H54 (cell line): Measurements from ENCODE around the gene DCST2.

Experiments used
- DNase-seq: peaks from one replicate; pipeline ENCODE4 v3.0.0; 2011; ENCODE audit warnings: low spot score, mixed read lengths; ENCODE audit not compliant: insufficient read length
- FAIRE-seq: peaks from 3 replicates; lab custom pipeline; 2011; peaks lifted over from hg19 to GRCh38; lab: Jason Lieb, UNC
- POLR2A ChIP-seq: IDR thresholded peaks from 2 replicates; pipeline ENCODE4 v1.6.1; 2011; ENCODE audit warnings: low read depth, mild to moderate bottlenecking, low read length

The DCST2 gene

DNA sequence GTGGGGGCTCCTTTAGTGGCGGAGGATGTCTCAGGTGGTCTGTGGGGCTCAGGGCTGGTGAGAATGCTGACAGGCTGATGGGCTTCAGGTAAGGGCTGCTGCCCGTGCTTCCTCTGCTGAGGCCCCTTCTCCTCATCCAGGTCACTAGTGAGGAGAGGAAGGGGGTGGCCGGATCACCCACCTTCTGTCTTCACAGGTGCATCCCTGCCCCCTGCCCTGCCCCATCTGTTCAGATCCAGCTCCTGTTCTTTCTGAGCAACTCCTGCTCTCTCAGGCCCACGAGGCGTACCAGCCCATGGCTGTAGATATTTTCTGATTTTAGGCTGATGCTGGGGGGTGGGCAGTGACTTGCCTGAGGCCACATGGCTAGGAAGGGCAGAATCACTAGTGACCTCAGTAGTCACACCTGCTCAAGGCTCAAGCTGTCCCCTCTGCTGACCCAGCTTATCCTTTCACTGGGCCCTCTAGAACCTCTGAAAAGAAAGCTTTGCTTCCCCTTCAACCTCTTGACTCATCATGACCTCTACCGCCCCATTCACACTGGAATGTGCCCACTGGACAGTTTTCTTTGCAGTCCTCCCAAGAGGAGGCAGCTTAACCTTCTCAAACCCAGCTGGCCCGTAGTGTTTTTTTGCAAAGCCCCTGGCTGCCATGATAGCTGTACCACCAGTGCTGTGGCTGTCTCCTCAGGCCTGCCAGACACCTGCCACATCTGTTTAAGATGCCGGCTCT lies 14.8 kb downstream of the DCST2 start:
- no peak for DNase-seq
- no peak for TF ChIP-seq POLR2A
- no peak for FAIRE-seq

DNA sequence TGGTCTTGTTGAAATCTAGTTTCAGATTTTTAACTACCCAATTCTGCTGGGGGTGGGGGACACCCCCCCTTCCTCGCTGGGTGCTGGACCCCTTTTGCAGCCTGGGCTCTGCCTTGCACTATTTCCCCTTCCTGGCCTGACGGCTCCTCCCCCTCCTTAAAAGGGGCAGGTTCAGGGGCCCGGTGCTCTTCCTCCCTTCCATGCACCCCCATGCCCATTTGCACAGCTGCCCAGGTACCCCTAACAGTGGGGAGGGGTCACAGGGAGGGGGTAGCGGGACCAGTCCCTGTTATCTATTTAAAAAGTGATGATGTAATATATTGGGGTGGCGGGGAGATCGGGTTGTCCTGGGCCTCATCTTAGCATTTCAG lies 15.7 kb downstream of the DCST2 start:
- DNase-seq = no peak
- TF ChIP-seq POLR2A = no peak
- no peak for FAIRE-seq

DNA sequence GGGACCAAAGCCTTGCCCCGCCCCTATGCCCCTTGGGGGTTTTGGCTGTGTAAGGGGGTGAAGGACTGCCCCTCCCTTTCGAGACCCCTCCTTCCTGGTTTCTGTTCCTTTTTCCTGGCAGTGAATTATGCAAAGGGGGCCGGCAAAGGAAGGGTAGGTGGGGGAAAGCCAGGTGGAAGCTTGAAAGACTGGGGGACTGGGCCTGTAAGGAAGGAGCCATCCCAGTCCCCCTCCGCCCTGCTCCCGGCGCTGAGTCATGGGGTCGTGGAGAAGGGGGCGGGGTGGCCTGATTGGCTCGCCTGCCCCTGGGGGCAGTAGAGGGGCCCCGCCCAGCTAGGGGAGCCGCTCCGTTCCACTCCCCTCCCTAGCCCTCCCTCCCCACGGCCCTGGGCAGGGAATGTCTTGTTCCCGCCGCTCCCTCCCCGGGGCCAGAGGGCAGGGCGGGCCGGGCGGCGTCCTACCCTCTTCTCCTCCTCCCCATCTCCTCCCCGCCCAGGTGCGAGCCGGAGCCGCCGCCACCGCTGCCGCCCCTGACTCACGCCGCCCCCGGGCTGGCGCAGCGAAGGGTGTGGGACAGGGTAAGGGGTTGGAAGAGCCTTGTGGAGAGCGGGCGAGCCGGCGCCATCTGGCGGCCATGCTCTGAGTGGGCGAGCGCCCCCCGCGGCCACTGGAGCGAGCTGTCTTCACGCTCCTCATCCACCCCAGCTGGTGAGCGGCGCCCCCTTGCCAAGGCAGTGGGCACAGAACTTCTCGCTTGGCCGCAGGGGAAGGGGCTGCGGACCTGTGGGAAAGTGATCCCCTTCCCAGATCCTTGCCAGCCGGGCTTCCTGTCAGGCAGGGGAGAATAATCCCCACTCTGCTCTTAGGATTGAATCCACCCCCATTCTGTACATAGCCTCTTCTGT lies 16.3 kb downstream of the DCST2 start:
- FAIRE-seq (no peak), DNase-seq (peak; percentile 90)
- no peak for TF ChIP-seq POLR2A

DNA sequence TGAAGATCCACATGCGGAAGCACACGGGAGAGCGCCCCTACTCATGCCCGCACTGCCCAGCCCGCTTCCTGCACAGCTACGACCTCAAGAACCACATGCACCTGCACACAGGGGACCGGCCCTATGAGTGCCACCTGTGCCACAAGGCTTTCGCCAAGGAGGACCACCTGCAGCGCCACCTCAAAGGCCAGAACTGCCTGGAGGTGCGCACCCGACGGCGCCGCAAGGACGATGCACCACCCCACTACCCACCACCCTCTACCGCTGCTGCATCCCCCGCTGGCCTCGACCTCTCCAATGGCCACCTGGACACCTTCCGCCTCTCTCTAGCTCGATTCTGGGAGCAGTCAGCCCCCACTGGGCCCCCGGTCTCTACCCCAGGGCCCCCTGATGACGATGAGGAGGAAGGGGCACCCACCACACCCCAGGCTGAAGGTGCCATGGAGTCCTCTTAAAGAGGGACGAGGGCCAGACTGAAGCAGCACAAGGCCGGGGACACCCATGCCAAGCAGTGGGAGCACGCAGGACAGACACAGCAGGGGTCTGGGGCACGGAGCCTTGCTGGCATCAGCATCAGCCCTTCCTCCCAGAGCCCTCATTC lies 17.2 kb downstream of the DCST2 start:
- DNase-seq (no peak), FAIRE-seq (no peak)
- TF ChIP-seq POLR2A = no peak

DNA sequence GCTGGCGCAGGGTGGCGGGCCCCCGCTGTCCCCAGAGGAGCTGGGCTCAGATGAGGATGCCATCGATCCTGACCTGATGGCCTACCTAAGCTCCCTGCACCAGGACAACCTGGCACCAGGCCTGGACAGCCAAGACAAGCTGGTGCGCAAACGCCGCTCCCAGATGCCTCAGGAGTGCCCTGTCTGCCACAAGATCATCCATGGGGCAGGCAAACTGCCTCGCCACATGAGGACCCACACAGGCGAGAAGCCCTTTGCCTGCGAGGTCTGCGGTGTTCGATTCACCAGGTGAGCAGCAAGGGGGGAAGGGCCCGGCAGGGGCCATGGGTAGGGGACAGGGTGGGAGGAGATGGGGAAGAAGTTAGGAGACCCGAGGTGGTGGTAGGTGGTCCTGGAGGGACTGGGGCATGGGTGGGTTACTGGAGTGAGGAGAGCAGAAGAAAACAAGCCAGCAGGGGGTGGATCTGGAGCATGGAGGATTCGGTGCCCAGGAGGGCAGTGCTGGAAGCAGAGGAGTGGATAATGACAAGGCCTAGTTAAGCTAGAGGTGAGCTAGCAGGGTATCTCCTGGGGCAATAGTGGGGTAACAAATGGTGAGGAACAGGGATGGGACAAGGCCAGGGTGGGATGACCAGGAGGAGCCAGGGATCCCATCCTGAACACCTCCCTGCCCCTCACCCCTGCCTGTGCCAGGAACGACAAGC lies 17.9 kb downstream of the DCST2 start:
- FAIRE-seq = no peak

DNA sequence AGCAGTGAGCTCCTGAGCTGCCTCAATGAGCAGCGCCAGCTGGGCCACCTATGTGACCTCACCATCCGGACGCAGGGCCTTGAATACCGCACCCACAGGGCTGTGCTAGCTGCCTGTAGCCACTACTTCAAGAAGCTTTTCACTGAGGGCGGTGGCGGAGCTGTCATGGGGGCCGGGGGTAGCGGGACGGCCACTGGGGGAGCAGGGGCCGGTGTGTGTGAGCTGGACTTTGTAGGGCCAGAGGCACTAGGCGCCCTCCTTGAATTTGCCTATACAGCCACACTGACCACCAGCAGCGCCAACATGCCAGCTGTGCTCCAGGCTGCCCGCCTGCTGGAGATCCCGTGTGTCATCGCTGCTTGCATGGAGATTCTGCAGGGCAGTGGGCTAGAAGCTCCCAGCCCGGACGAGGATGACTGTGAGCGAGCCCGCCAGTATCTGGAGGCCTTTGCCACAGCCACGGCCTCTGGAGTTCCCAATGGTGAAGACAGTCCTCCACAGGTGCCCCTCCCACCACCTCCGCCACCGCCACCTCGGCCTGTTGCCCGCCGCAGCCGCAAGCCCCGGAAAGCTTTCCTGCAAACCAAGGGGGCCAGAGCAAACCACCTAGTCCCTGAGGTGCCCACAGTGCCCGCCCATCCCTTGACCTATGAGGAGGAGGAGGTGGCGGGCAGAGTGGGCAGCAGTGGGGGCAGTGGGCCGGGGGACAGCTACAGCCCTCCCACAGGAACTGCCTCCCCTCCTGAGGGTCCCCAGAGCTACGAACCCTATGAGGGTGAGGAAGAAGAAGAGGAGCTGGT lies 18.7 kb downstream of the DCST2 start:
- TF ChIP-seq POLR2A = no peak
- DNase-seq (no peak), FAIRE-seq (no peak)

More for the DNA sequence above, 17.9 kb downstream of the DCST2 start:
- no peak for DNase-seq
- no peak for TF ChIP-seq POLR2A

DNA sequence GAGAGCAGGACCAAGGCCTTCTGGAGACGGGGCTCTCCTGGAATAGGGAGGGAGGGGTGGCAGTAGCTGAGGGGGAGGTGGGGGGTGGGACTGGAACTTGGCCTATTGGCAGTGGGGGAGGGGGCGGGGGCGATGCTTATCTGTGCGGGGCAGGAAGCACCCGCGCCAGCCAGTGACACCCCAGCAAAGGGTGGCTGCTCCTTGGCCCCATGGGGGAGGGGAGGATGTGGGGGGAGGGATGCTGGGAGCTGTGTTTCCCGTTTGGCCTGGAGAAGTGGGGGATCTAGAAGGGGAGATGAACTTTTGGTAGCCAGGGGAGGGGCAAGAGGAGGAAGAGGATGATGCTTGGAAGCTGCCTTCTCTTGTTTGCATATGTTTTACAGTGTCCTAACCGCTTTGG lies 19.9 kb downstream of the DCST2 start:
- no peak for FAIRE-seq
- TF ChIP-seq POLR2A = no peak
- no peak for DNase-seq

DNA sequence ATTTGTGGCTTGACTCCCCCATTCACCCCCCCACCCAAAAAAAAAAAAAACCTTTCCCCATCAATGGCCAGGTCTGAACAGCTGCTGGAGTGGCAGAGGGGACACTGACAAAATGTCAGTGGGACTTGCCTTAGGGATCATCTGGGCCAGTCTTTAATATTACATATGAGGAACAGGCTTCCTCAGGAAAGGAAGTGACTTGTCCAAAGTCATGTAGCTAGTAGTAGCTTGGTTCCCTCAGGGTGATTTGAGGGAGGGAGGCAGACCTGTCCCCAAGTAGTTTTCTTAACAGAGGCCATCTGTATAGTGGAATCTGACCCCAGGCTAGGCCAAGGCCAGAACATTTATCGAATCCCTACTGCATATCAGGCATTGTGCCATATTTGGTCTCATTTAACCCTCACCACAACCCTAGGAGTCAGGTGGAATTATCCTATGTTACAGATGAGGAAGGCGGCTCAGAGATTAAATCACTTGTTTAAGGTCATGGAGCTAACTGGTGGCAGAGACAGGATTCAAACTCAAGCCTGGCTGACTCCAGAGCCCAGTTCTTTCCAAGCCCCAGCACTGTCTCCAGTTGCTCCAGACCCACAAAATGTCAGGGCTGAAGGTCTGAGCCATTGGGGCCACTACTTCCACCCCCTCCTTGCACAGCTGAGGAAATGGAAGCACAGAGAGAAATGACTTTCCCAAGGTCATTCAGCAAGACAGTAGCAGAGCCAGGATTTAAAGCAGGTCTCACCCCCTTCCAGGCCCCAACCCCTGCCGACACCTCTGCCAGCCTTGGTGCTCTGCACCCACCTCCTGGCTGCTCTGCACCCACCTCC lies 20.6 kb downstream of the DCST2 start:
- no peak for TF ChIP-seq POLR2A
- no peak for DNase-seq
- no peak for FAIRE-seq

DNA sequence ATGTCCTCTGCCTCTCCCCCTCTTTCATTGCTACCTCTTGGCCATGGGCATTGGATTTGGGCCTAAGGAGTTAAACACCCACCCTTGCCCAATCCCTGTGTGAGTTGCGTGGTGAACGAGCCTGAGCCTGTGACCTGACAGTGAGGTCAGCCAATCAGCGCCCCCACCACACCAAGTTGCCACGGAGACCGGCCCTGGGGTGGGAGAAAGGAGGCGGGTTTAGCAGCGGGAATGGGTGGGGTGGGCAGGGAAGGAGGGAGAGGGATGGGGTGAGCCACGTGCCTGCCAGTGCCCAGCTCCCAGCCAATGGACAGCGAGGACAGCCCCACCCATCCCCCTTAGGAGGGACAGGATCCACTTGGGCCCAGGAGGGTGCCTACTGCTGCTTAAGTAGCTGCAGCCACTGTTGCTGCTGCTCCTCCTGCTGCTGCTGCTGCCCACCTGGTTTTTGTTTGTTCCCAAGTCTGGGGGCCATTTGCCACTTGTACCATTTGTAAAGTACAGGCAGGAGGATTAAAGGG lies 21.5 kb downstream of the DCST2 start:
- DNase-seq = peak; percentile 83
- peak; percentile 79 for FAIRE-seq

DNA sequence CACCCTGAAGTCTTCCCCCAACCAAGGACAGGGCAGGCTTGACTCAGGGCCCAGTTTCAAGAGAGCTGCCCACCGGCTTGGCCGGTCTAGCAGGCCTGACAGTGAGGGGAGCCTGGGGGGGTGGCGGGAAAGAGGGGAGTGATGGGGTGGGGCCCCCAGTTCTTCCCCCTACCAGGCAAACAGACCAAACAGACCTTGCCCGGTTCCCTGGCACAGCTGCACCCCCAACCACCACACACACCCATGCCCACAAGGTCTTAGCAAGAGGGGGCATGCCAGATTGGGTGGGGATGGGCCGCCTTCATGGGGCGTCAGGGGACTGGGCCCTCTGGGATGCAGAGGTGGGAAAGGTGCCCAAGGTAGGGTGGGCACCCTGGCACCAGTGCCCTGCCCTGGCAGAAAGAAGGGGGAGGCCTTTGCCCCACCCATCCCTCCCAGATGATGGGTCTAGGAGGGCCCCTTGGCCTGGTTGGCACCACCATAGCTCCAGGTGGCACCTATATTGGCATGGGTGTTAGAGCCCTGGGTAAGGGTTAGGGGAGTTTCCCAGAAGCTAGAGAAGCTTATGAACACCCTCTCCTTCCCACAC lies 22.1 kb downstream of the DCST2 start:
- FAIRE-seq = no peak
- TF ChIP-seq POLR2A = no peak
- DNase-seq = no peak

More for the DNA sequence above, 21.5 kb downstream of the DCST2 start:
- no peak for TF ChIP-seq POLR2A

DNA sequence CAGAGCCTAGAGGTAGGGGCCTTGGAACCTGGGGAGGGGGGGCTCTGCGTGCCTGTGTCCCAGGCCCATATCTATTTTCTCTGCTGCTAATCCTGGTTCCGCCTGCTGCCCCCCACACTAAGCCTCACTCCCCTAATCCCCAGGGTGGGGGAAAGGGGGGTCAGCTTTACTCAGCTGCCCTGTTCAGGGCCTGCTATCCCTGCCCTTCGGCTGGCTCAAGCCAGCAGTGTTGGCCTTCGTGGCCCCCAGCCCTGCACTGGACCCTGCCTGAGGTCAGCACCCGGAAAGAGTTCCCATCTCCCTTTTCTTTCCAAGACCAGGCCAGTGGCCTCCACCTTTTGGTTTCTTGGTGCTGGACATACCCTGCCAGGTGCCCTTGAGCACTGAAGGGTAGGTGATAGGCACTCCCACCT lies 22.6 kb downstream of the DCST2 start:
- no peak for FAIRE-seq

DNA sequence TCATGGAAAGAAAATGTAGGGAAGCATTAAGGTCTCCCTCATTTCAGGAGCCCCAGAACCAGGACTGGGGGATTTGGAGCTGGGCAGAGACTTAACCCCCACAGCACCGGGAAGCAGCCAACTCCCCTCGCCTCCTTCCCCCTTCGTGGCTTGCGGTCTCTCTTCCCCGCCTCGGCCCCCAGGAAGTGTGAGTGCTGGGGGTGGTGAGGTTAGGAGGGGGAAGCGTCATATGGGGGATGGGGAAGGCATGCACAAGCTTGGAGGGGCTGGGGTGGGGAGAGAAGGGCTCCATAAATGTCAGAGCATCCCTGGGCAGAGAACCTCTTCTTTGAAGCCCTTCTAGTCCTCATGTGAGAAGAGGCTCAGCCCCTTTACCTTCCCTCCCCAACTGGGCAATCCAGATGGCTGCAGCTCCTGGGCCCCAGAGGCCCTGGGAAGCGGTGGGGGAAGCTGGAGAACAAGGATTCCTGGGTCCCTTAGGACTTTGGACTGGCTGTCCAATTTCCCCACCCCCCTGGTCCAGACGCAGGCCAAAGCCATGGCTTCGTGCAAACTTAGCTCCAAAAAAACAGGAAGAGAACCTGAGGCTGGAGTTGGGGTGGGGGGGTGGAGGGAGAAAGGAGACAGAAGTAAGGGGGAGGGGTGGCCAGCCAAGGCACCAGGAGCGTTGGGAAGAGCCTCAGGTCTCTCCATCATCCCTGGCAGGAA lies 23.2 kb downstream of the DCST2 start:
- FAIRE-seq (no peak), DNase-seq (no peak)
- TF ChIP-seq POLR2A = no peak

More for the DNA sequence above, 22.6 kb downstream of the DCST2 start:
- TF ChIP-seq POLR2A = no peak
- no peak for DNase-seq
